Fibroblast of the aortic adventitia (primary cell): ENCODE results near the gene VNN1. TPM values are rescaled to one million over a fixed set of nuclear protein-coding genes. Genes with fewer than 3 reads are reported as not detected.

ENCODE experiments used
- DNase-seq: peaks from one replicate; pipeline ENCODE4 v3.0.0-alpha.2; 2010; ENCODE audit warnings: low read depth
- H3K4me3 ChIP-seq: 2 replicates; pipeline ENCODE4 v1.5.1; 2011; ENCODE audit warnings: low read depth, mild to moderate bottlenecking, control low read depth, low read length, moderate library complexity
- CTCF ChIP-seq: IDR thresholded peaks from 2 replicates; pipeline ENCODE4 v1.5.1; 2011; ENCODE audit warnings: mild to moderate bottlenecking, low read length, control low read depth, inconsistent platforms; ENCODE audit not compliant: insufficient read depth
- total RNA-seq: library from RNA; depleted of rRNA; stranded (reverse); fragments of >200 nt; gene quantifications from 2 replicates; pipeline ENCODE4 v1.2.3, GENCODE V29; 2012; ENCODE audit warnings: low replicate concordance

The VNN1 gene
- total RNA-seq, 1 donor: under 0.01 TPM

GRCh38 chr6:132751306-132751705 lies 37.5 kb upstream of the VNN1 start:
- TF ChIP-seq CTCF: no peak
- DNase-seq: no peak
- no peak overlapping the region for H3K4me3 ChIP-seq

GRCh38 chr6:132750455-132751248 lies 36.8 kb upstream of the VNN1 start:
- no peak overlapping the region for H3K4me3 ChIP-seq
- no peak for TF ChIP-seq CTCF
- no peak for DNase-seq

GRCh38 chr6:132749111-132749510 lies 35.3 kb upstream of the VNN1 start:
- no peak for TF ChIP-seq CTCF
- H3K4me3 ChIP-seq: no peak overlapping the region
- peak; percentile 47 for DNase-seq

- no peak for TF ChIP-seq CTCF
- DNase-seq: no peak
- H3K4me3 ChIP-seq: no peak overlapping the region
These were observed 34.6 kb upstream of the VNN1 start for GRCh38 chr6:132748446-132748845.

GRCh38 chr6:132746048-132746447 lies 32.2 kb upstream of the VNN1 start:
- no peak for TF ChIP-seq CTCF
- DNase-seq: no peak

GRCh38 chr6:132742495-132742894 lies 28.6 kb upstream of the VNN1 start:
- TF ChIP-seq CTCF: no peak
- DNase-seq: no peak
- H3K4me3 ChIP-seq: no peak overlapping the region

More at GRCh38 chr6:132746048-132746447, 32.2 kb upstream of the VNN1 start:
- H3K4me3 ChIP-seq: no peak overlapping the region

- no peak for DNase-seq
- no peak overlapping the region for H3K4me3 ChIP-seq
- TF ChIP-seq CTCF: no peak
These were observed 27.4 kb upstream of the VNN1 start for GRCh38 chr6:132741281-132741680.
